ENCODE measurements around the gene ZSWIM3.

- TF ChIP-seq, protein P1, sequence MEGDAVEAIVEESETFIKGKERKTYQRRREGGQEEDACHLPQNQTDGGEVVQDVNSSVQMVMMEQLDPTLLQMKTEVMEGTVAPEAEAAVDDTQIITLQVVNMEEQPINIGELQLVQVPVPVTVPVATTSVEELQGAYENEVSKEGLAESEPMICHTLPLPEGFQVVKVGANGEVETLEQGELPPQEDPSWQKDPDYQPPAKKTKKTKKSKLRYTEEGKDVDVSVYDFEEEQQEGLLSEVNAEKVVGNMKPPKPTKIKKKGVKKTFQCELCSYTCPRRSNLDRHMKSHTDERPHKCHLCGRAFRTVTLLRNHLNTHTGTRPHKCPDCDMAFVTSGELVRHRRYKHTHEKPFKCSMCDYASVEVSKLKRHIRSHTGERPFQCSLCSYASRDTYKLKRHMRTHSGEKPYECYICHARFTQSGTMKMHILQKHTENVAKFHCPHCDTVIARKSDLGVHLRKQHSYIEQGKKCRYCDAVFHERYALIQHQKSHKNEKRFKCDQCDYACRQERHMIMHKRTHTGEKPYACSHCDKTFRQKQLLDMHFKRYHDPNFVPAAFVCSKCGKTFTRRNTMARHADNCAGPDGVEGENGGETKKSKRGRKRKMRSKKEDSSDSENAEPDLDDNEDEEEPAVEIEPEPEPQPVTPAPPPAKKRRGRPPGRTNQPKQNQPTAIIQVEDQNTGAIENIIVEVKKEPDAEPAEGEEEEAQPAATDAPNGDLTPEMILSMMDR (IDR thresholded peaks at IDR 0.05; ENCODE audit: low read depth, low read length, poor library complexity, severe bottlenecking), result no peak
- no peak for TF ChIP-seq EZH2phosphoT487 (IDR thresholded peaks at IDR 0.05; ENCODE audit: borderline replicate concordance, low read length)
Observed at GRCh38 chr20:45896641-45897161, 39.3 kb downstream of the ZSWIM3 start.

Data from DOHH2 (cell line).